HG03064 (cell line): ENCODE results near the gene RIMS3.
A peak's percentile ranks its signal among the peaks of the same experiment; 100 is the strongest.

ENCODE experiments used
- ATAC-seq: cut with Tn5 transposase; IDR thresholded peaks from one replicate; pipeline ENCODE4 v1.9.1; 2021; ENCODE audit warnings: low read depth; ENCODE audit not compliant: unreplicated experiment

Gene RIMS3

DNA sequence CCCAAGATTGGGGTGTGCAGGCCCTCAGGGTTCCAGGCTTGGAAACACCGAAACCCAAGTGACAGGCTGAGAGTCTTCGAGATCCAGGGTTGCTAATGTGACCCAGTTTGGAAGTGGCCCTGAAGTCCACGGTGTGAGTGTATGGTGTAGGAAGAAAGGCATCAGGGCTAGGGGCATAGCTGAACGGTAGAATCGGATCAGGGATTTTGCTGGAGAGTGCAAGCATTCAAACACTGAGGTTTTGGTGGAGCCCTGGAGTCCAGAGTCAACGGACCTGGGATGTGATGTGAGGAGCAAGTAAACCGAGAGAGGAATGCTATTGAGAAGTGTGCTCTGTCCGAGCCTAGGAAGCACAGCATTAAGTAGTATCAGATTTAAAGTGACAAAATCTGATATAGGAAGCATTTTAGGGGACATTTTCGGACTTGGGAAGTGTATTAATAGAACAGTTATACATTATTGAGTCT is 27.0 kb upstream of the RIMS3 start:
- ATAC-seq = no peak

DNA sequence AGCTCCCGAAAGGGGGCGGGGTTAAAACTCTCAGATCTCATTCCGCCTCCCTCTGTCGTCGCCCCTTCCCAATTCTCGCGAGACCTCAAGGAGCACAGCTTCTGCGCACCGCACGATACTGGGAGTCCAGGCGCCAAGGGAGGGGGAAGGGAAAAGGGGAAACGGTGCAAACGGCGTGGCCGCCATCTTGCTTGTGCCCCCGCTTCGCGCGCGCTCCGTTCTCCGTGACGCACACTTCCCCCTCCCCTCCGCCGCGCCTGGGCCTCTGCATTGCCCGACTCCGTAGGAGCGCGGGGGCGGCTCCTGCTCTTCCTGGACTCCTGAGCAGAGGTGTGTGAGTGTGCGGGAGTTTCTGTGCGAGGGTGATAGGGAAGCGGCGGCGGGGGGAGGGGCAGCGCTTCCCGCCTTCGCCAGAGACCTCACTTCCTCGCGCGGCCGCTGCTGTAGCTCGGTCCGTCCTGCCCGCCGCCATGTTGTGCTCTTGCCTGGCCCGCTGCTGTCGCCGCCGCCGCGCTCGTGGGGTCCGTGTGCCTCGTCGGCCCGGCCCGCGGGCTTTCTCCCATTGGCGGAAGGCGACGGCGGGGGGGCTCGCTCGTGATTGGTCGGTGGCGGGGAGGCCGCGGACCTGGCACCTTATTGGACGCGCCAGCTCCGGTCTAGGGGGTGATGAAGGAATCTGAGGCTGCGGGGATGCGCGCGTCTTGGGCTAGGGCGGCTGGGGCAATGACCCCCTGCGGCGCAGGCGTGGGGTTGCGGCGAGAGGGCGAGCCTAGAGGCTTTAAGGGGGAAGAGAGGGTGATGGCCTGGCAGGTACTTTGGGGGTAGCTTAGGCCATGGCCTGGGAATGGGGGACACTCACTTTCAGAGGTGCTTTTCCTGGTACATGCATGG is 26.3 kb upstream of the RIMS3 start, which contains the start of gene NFYC:
TSS of gene NFYC (plus strand) at position 167 of the 891 bp plus-strand sequence. CDS start 47,140 bp downstream, outside the sequence.
- ATAC-seq = peak; percentile 70

- ATAC-seq = no peak
These were observed 25.5 kb upstream of the RIMS3 start for GRCh38 chr1:40690771-40691537.

DNA sequence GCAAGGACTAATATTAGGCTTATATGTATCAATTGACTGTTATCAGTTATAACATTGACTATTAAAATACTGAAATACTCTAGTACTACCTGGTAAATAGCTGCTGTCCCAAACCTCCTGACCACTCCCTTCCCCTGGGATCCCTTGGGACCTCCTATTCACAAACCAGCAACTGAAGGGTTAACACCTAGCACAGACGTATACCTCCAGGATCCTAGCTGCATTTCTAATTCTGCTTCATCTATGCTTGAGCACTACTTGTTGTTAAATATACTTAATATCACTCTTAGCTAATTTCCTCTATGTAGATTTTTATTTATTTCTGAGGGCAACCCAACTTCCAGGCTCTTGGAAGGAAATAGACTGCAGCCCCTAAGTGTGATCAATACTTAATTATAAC is 24.3 kb upstream of the RIMS3 start:
- ATAC-seq = no peak

- ATAC-seq = no peak
These were observed 22.2 kb upstream of the RIMS3 start for GRCh38 chr1:40687661-40688060.

- ATAC-seq = no peak
These were observed 21.6 kb upstream of the RIMS3 start for GRCh38 chr1:40687059-40687458.

- no peak for ATAC-seq
These were observed 19.2 kb upstream of the RIMS3 start for GRCh38 chr1:40684669-40685068.

DNA sequence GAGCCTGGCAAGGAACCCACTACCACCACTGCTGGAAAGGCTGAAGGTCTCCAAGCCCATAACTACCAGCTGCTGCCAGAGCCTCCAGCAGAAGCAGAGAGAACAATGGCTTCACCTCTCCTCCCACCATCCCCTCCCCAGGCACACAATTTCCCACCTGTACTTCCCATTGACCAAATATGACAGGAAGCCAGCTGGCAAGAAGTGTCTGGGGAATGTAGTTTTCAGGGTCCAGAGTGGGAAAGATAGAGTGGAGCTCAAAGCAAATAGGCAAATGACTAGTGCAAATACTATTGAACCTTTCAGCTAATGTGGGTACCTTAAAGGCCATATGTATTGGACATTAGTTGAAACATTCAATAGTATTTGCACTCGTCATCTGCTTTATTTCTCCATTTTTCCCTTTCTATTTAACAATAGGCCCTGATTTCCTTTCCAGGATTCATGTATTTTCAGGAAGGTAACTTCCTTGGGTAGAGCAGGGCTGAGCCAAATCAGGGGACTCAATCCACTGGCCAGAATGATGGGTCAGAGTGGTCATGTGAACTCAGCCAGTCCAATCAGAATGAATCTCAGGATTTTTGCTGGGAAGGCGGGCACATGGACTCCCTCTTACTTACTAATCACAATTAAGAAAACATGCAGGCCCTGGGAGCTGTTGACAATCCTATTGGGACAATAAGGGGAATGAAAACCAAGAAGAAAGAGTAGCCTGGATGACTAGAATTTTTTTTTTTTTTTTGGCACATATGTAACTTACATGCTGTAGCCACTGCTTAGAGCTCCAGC is 13.9 kb upstream of the RIMS3 start:
- ATAC-seq = no peak

GRCh38 chr1:40676501-40676900 is 11.0 kb upstream of the RIMS3 start:
- no peak for ATAC-seq

DNA sequence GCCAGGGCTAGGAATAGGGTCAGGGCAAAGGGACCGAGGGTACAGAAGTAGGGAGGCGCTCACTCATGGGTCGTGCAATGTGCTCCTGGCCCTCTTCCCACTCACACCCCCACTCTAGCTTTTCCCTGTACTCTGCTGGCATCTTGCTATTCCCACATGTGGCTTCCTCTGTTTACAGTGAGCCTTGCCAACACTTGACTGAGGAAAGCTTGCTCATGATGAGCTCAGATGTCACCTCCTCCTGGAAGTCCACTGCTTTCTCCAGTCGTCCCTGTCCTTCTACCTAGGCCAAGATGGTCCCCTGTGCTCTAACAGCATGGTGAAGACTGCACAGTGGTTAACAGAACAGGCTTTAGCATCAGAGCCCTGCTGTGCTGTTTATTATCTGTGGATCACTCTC is 8.0 kb upstream of the RIMS3 start:
- ATAC-seq = no peak

DNA sequence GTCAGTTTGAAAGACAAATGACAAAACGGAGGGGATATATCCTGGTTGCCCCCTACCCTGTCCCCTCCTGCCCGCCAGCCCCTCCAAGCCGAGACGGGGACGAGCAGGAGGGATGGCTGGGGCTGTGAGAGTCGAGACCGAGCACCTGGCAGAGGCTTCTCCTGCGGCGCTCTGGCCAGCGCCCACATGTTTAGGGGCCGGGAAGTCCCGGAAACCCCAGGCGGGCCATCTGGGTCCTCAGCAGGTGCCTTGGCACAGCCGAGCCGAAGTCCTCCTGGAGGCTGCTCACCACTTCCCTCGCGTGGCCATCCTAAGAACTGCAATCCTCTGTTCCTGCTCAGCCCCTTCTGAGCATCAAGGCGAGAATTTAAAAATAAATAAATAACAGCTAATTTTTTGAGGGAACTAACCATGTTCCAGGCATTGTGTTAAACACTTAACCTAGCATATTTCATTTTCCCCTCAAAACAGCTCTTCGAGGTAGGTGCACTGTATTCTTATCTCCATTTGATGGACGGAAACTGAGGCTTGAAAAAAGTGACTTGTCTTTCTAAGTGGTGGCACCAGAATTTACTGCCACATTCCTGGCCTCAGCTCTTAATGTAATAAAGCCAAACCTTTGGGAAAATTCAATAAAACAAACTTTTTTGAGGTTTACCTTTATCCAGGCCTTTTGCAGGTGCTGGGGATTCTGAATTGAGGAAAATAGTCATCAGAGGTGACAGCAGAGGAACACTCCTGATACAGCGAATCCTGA is 3.5 kb upstream of the RIMS3 start:
- no peak for ATAC-seq

- no peak for ATAC-seq
These were observed 691 bp downstream of the RIMS3 start for GRCh38 chr1:40664791-40665190.

DNA sequence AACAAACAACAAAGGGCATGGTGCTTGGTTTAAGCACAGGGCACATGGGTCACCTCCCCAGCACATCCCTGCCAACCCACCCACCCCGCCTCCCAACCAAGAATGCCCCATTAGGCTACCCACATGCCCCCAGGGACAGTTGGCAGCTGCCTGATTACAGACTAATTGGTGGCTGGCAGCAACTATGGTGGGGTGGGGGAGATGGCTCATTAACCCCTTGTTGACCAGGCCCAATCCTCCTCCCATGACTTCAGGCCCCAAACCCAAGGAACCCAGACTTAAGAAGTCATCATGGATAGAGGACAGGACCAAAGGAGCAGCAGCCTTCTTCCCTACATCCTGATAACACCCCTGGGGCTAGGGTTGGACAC is 1.3 kb downstream of the RIMS3 start:
- ATAC-seq = no peak

DNA sequence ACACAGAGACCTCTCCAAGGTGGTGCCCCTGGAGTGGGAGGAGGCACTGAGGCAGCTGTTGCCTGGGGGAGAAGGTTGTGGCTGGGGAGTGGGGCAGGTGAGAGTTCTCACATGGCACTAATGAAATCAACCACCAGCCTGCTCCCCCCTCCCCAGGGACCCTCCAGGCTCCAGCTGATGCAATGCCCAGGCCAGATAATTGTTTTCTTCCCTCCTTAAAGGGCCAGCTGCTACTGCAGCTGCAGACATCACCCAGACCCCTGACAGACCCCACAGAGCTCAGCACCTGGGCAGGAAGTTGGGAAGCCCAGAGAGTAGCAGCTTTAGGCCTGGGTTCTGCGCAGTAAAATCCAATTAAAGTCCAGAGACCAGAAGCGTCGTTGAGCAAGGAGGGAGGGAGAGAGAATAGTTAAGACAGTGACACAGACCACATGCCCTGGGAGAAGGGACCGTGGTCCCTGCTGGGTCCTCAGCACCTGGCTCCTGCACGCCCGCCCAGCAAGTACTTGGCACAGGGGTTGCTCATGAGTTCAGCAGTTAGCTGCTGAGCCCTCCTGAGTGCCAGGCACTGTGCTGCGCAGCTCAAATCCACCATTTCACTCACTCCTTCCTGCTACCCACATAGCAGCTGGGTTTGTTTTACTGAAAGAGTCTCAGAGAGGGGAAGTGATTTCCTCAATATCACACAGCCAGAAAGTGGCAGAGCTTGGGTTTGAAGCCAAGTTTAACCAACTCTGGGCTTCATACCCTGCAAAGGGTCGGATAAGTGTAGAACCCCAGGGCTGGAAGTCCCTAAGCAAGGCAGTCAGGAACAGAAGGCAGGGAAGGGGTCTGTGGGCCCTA is 1.9 kb downstream of the RIMS3 start:
- no peak for ATAC-seq

DNA sequence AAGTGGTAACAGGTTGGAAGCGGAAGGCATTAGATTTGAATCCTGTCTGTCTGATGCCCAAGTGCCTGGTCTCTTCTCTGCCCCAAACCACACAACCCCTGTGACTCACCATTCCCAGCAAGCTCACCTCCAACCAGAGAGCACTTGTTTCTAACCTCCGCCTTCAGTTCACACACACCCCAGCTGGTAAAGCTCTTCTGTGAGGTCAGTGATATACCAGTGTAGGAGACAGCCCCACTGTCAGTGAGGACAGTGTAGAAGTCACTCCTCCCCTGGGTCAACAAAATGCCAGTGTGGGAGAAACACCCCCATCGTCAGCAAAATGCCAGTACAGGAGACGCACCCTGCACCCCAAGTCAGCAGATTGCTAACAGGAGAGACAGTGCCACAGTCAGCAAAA is 2.6 kb downstream of the RIMS3 start:
- no peak for ATAC-seq

GRCh38 chr1:40662151-40662550 is 3.3 kb downstream of the RIMS3 start:
- no peak for ATAC-seq

GRCh38 chr1:40661678-40662077 is 3.8 kb downstream of the RIMS3 start:
- ATAC-seq = no peak

DNA sequence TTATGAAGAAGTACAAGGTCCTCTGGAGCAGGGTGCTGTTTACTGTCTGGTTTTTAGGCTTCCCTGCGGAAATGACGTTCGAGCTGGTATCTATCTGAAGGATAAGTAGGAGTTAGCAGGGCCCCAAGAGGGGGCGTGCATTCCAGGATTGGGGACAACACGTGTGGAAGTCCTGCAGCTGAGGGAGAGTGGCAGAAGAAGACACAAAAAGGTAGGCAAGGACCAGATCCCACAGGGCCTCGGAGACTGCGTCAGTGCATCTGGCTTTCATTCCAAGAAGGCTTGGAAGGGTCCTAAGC is 5.9 kb downstream of the RIMS3 start:
- ATAC-seq = no peak
